Anterior cingulate cortex (tissue), 58 donors: Measurements from ENCODE around the gene DNAL1.
"Not testable (repeated sequence)": the region's sequence is repeated elsewhere in the genome, so short reads cannot be mapped to it uniquely, and the experiment has no call there.

Experiments
- DNase-seq, 58 donors: peaks; one replicate each; lab custom pipeline; 2025; lab: John Stamatoyannopoulos, UW

The DNAL1 gene

DNA sequence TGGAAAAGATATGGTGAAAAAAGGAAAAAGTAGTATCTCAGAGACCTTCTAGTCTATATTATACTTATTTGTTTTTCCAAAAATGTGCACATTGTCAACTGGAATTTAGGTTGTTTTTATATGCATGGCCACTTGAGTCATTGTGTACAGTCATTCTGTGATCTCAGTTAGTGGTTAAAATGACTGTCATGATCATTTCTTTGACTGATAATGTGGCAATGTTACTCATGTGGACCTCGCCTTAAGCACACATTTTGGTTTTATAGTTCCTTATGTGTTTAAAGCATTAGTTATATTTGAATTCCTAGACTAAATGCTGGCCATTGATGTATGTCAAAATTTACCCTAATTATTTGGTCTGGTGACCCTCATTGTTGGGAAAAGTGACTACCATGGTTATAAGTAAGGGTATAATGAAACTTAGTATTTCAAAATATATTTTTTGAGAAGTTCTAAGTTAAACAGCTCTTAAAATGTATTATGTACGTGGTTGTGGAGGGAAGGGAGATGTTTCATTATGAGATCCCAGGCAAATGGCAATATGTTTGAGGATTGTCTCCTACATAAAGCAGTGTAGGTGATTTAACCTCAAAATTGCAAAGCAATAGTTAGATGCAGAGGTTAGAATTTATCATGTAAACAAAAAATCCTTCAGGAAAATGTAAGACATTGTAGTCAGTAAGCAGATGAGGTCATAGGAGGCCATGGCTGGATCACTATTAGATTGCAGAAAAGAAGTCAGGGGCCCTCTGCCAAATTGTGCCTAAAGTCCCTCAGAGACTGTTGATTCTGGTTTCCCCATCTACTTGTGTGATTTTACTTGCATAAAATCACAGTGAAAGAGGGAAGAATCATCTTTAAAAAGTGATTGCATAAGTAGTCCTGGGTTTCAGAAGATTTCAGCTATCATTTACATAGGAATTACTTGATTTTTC is 51.9 kb downstream of the DNAL1 start:
- no peak for DNase-seq

DNA sequence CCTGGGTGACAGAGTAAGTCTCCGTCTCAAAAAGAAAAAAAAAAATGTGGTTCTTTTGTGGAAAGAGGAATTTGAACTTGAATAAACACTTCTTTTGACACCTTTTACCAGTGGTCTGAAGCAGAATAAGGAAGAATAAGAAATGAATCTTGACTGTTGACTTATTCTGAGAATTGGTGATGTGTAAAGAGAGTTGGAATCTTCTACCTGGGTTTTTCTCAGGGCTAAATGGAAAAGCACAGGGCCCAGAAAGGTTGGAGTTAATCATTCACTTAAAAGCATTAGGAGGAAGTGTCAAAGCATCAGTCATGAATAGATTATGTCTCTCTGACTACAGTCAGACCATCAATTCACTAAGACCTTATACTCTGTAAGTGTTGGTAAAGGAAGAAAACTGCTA is 55.5 kb downstream of the DNAL1 start:
- DNase-seq: no peak

DNA sequence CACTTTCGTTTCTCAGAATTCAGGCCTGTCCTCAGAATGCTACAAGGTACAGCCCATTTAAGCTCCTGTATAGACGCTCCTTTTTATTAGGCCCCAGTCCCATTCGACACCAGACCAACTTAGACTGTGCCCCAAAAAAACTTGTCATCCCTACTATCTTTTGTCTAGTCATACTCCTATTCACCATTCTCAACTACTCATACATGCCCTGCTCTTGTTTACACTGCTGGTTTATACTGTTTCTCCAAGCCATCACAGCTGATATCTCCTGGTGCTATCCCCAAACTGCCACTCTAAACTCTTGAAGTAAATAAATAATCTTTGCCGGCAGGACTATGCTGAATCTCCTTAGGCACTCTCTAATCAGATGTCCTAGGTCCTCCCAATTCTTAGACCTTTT is 63.3 kb downstream of the DNAL1 start:
- not testable (repeated sequence) for DNase-seq

DNA sequence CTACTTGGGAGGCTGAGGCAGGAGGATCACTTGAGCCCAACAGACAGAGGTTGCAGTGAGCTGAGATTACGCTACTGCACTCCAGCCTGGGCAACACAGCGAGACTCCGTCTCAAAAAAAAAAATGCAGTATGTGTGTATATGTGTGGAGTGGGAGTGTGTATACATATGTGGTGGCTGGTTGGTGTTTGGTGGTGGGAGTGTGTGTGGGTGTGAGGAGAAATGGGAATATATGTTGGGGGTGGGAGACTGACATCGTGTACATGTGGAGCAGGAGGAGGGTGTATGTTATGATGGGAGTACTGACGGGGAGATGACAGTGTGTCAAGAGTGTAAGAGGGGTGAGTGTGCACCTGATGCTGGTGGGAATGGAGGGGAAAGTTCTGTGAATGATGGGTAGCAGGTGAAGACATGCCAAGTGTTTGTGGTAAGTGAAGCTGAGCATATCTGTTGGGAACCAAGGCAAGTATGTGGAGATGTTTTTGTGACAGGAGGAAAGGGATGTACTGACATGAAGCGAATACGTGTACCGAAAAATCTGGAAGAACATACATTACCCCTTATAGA is 65.2 kb downstream of the DNAL1 start:
- DNase-seq: no peak

DNA sequence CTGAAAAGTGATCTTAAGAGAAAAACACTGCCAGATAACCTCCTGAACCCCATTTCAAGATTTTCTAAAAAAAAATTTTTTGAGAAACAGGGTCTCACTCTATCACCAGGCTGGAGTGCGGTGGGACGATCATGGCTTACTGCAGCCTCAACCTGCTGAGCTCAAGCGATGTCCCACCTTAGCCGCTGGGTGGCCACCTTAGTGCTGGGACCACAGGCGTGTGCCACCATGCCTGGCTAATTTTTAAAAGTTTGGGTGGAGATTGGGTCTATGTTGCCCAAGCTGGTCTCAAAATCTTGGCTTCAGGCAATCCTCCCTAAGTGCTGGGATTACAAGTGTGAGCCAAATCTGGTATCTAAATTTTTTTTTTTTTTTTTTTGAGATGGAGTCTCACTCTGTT is 66.0 kb downstream of the DNAL1 start:
- DNase-seq: no peak

DNA sequence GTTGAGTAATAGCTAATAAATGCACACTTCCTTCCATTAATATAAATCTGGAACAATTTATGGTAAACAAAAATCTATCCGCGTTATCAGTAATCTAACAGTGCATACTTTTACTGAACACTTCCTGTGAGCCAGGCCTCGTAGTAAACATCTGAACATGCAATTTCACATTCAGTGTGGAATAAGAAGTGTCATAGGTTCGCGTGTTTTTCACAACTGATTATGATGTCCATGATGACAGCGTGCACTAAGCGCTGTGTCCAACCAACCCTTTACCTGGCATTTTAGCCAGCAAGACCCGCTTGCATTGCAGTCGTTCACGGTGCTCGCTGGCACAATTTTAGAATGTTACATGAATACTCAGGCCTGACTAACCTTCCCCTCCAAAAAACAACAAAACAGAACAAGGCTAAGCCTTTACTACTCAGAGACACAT is 67.3 kb downstream of the DNAL1 start:
- DNase-seq: no peak

DNA sequence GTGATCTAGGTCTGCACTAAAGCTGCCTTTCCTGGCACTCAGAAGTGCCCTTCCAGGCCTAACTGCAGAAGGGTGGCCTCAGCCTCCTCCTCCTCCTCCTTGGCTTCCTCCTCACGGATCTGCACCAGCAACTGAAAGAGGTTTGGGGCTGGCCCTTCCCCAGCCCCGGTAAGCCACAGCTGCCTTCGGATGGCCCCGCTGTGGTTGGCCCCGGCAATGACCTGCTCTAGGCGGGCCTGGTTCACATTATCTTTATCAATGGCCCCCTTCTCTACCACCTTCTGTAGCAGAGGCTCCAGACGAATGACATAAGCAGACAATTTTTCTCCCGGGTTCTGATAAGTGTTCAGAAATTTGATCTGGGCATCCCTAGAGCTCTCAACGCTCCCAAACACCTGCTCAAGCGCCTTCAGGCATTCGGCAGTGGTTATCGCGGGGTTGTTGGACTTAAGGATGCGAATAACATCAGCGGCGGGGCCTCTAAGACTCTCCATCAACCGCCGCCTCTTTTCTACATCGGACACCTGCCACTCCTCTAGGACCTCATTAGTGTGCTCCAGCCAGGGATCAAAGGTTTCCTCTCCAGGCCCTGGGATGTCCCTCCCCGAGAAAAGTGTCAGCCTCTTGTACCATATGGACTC is 67.9 kb downstream of the DNAL1 start:
- peak in 7 of 58 donors; percentile 13 to 50 (median 31) for DNase-seq

DNA sequence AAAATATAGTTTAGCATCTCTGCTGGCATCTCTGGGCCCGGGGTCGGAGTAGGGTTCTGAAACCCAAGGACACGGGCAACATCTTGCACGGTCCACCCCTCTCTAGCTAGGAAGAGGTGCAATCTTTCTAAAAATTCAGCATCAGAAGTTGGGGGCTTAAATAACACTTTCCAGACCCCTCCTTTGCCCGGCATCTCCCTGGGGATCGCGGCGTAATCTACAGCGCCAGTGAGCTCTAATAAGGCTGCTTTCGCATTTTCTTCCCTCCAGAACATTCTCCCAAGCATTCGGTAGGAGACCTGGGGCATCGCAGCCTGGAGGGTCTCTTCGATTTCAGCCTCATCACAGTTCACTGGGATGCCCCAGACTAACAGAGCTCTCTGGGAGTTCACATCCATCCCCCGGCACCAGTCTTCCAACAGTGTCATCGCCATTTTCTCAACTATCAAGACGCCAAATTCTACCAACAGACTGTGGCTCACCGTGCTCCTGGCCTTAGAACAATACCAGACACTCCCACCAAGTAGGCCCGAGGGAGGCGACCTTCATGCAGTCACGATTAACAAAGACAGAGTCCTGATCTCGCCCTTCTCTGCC is 68.5 kb downstream of the DNAL1 start:
- peak in 7 of 58 donors; percentile 23 to 72 (median 44) for DNase-seq

DNA sequence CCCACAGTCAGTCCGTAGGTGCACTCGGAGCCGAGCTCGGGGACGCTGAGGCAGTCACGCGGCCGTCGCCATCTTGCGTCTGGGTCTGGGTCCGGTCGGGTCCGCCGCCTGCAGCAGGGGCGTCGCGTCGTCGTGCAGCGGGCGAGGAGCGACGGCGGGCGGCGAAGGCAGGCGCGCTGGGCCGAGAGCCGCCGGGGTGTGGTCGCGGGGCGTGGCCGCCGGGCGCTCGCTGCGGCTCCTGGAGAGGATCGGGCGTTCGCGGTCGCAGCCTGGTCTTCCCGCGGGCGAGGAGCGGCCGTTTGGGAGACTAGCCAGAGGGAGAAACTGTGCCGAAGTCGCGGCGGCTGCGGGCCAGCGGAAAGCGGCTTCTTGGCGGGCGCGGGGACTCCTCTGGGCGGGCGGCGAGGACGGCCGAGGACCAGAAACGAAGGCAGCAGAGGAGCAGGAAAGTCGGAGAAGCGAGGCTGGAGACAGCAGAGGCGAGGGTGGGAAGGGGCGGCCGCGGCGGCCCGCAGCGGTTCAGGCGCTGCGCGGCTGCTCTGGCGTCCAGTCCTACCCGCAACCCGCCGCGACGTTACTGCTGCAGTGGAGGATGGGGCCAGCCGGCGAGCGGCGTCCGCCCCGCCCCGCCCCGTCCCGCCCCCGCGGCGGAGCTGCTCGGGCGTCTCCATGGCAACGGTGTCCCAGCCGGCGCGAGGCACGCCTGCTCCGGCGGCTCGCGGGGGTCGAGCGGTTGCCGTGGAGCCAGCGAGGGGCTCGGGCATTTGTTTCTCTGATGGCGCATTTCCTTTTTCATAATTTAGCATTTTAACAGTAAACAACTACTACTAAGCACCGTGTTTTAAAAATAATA is 69.2 kb downstream of the DNAL1 start, which contains the start of gene PNMA1:
Gene PNMA1, minus strand, starts transcription at position 582 of the 853 bp plus-strand sequence. CDS start 745 bp downstream, outside the sequence.
- DNase-seq: peak; percentile 46 to 94 (median 84)

DNA sequence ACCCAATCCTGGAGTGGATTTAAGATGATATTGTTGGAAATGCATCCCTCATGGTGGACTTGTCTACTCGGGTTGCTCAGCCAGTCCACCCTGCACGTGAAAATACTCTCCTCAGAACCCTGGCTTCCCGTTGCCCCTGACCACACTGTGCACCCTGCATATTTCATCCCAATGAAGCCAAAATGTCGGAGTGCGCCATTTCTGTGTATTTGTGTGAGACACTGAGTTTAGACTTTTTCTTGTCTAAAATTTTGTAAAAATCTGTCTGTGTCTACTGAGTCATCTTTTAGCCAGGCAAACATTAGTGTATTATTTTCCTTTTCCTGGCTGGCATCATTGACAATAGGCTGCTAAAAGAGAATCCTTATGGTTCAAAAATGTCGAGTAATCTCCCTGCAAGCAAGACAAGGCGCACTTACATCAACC is 69.9 kb downstream of the DNAL1 start:
- peak in 11 of 58 donors; percentile 43 to 79 (median 48) for DNase-seq

DNA sequence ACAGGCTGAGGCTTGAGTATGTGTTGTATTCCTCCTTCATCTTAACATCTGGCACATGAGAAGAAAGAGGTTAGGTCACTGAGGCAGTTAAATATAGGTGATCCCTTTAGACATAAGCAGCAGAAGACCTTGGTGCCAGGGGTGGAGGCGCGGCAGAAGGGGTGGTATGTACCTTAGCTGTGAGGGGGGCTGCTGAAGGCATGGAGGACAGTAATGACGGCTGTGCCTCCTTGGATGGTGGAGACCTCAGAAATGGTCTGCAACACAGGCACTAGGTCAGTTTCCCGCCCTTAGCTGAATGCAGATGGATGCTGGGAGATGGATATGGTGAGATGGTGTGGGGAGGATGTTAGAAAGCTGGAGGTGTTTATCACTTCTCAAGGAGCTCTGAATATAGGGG is 70.9 kb downstream of the DNAL1 start:
- DNase-seq: no peak

DNA sequence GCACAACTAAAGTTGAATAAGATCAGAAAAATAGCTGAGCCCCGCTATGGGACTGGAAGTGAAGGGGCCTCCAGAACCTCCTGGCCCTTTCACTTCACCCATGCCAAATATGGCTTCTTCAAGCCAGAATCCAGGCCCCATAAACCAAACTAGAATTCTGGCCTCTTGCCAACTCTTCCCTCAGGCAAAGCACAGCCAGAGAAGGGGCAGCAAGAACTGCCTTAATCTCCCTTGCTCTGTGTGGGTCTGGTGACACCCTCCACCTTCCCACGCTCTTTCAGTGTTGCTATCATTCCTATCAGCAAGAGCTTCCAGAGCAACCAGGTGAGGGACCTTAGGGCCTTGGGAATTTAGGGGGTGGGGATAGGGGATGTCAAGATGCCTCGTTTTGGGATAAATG is 72.5 kb downstream of the DNAL1 start:
- DNase-seq: peak in 1 of 58 donors; percentile 10

DNA sequence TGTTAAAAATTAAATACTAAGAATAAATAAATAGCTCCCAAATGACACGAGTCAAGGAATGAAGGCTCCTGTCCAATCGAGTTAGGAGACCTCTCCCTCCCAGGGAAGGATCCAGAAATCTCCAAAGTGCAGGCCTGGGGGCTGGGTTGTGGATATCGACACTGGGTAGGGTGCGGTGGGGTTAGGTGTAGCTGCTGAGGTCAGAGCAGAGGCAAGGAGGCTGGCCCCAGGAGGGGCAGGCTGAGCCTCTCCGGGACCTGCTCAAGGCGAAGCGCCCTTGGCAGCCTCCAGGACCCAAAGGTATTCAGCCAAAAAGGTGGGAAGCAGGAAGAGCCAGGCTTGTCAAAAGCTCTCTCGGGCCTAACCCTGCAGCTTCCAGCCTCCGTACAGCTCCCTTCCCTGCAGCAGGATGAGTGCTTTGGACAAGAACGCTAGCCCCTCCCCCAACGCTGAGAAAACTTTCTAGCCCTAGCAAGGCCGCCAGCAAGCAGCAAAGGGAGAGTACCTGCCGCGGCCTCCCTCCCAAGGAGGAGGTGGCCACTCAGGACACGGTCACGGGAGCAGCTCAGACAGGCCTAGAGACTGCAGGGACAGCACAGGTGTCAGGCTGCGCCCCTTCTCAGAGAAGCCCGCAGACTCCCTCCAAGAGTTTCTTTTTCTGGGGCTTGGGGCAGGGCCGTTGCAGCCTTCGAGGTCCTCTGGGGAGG is 73.1 kb downstream of the DNAL1 start:
- DNase-seq: peak in 9 of 58 donors; percentile 19 to 60 (median 39)

DNA sequence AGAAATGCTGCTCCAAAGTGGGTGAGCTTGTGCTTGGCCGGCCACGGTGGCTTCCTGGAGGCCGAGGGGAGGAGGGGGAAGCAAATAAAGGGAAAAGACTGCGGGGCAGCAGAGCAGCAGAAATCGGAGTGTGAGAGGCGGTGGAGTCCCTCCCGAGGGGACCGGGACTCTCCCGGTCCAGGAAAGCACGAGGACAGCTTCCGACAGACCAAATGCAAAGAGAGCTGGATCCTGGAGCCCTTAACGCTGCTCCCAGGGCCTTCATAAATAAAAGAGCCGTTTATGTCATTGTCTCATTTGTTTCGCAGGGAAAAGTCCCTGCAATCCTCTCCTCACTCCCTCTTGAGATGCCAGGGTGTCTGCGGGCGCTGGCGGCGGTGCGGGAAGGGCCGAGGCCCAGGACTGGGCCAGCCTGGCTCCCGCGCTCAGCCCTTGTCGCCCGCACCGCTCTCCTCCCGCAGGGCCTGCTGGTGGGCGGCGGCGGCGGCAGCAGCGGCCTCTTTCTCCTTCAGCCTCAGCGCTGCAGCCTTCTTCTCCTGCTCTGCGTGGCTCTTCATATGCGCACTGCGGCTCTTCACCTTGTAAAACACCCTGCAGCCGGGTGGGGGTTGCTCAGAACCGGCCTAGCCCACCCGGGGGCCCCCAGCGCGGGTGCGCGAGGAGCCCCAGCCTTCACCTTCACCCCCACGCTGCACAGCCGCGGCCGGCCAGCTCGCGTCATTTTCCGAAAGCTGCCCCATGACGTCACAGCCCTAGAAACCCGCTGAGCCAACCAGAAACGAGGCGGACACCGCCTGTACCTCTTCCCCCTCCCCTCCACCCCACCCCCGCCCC is 73.8 kb downstream of the DNAL1 start:
- DNase-seq: peak in 49 of 58 donors; percentile 13 to 80 (median 49)

DNA sequence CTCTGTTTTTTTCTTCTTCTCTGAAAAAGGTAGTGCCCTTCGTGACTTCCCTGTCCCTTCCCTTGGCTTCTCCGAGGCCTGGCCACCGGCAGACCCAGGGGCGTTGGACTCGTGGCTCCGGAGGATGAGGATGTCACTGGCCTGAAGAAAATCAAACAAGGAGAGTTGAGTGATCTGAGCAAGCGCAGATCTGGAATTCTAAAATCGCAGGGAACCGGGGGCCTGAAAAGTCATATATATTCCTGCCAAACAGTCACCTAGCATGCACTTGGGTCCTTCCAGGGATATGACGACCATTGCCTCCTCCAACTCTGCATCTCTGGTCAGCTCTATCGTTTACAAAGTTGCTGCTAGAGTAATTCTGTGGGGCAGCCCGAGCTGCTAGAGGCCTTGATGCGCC is 74.6 kb downstream of the DNAL1 start:
- no peak for DNase-seq

DNA sequence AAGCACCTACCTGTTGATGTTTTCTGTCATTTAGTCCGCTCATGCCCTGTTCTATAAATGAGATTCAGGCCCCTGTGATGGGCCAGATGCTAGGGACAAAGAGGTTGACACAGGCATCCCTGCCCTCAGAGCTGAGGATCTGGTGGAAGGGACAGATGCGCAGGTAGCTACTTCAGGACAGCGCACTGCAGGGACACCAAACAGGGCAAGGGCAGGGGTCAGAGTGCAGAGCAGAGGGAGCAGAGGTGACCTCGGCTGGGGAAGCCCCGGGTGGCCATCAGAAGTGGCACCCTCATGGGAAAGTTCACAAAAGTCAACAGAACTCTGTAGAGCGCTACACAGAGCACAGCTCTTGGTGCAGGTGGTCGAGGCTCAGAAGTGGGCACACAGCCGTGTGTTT is 75.0 kb downstream of the DNAL1 start:
- no peak for DNase-seq

DNA sequence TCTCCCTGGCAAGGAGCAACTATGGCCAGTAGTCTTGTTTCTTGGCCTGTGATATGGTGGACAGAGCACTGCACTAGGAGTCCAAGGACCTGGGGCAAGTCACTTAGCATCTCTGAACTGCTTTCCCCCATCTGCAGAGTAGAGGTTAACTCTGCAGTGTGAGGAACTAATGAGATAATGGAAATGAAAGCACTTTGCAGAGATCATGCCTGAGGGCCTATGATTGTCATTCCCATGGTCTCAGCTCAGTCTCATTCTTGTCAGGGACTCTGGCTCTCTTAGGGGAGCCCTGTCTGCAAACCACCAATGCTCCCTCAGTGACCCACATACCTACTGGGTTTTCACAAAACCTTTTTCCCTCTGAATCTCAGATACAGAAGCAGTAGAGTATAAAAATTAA is 75.8 kb downstream of the DNAL1 start:
- DNase-seq: no peak
